Kidney (tissue), 14 donors: Measurements from ENCODE around the gene ERI2. TPM values are rescaled to one million over a fixed set of nuclear protein-coding genes. Genes with fewer than 3 reads are reported as not detected.
"Not testable (repeated sequence)": the region's sequence is repeated elsewhere in the genome, so short reads cannot be mapped to it uniquely, and the experiment has no call there.

Experiments
- DNase-seq, 5 donors: peaks; one replicate each; pipeline ENCODE4 v3.0.0-alpha.2; 2013 to 2020
- FAIRE-seq: peaks from 2 replicates; lab custom pipeline; 2012; peaks lifted over from hg19 to GRCh38; lab: Jason Lieb, UNC
- H3K27ac ChIP-seq, 2 donors: one replicate each; pipeline ENCODE4 v1.7.0; 2013; ENCODE audit warnings: low read depth in 2 of 2, low read length in 2 of 2, inconsistent platforms in 1 of 2
- H3K27me3 ChIP-seq: one replicate; pipeline ENCODE4 v1.7.1; 2013; ENCODE audit warnings: low read length, inconsistent platforms; ENCODE audit not compliant: control insufficient read depth, insufficient read depth
- H3K36me3 ChIP-seq, 3 donors: one replicate each; pipeline versions ENCODE4 v1.7.0 to v1.7.1; 2013; ENCODE audit warnings: low read length in 3 of 3, control low read depth in 1 of 3, inconsistent platforms in 1 of 3; ENCODE audit not compliant: insufficient read depth in 3 of 3, control insufficient read depth in 2 of 3
- H3K4me1 ChIP-seq, 3 donors: one replicate each; pipeline versions ENCODE4 v1.7.0 to v1.7.1; 2013; ENCODE audit warnings: low read length in 3 of 3, inconsistent platforms in 1 of 3, low read depth in 1 of 3; ENCODE audit not compliant: control insufficient read depth in 2 of 3, insufficient read depth in 2 of 3
- H3K4me3 ChIP-seq, 3 donors: one replicate each; pipeline versions ENCODE4 v1.7.0 to v1.8.1; 2013; ENCODE audit warnings: low read length in 3 of 3, control low read depth in 1 of 3, inconsistent platforms in 1 of 3
- H3K9ac ChIP-seq, 3 donors: one replicate each; pipeline versions ENCODE4 v1.7.0 to v1.7.1; 2013; ENCODE audit warnings: low read length in 3 of 3, control low read depth in 1 of 3, inconsistent platforms in 1 of 3
- H3K9me3 ChIP-seq, 3 donors: one replicate each; pipeline versions ENCODE4 v1.7.0 to v1.7.1; 2013; ENCODE audit warnings: low read length in 3 of 3, control low read depth in 1 of 3, inconsistent platforms in 1 of 3; ENCODE audit not compliant: control insufficient read depth in 2 of 3, insufficient read depth in 1 of 3
- CTCF ChIP-seq: IDR thresholded peaks from 3 replicates; pipeline ENCODE4 v1.5.1; 2012; ENCODE audit warnings: mild to moderate bottlenecking, moderate library complexity, borderline replicate concordance; ENCODE audit not compliant: insufficient read depth; ENCODE audit errors: extremely low read depth
- intact Hi-C: fragments of 100-400 bp; cut with DNase I; formaldehyde crosslinking; loops from one replicate; pipeline ENCODE4 v1.11.1; 2022
- polyA plus RNA-seq: library from polyadenylated mRNA; stranded (reverse); fragments of 350-450 nt; fragmentation: Illumina TruSeq; extraction: RNeasy Lipid Tissue Mini Kit (QIAGEN cat#74804); gene quantifications from one replicate; pipeline ENCODE4 v1.2.3, GENCODE V29; 2014; ENCODE audit warnings: low read depth, low replicate concordance; ENCODE audit not compliant: insufficient read depth
- total RNA-seq: library from RNA; stranded (reverse); fragmentation: NEBNext Ultra II Directional; extraction: Animal tissue kit (Norgen Biotek cat#: 25700); gene quantifications from one replicate; pipeline ENCODE4 v1.2.1, GENCODE V29; 2021
- donor health status: control.
- donor health status: control.
- donor health status: control.
- donor health status: control.
- donor health status: control.
- donor health status: DM: yes; HTN: yes; CAD: no.
- donor health status: Normal renal cell carcinoma (clear cell type).

Gene ERI2
- total and polyA plus RNA-seq, 2 donors from 2014 or later: 7.1 to 14.3 TPM

- Histone ChIP-seq H3K27ac (peak overlapping the region; percentile 88 to 92), H3K4me3 (peak overlapping the region in 2 of 3 donors; percentile 13 to 65), H3K4me1 (peaks cover 2 to 25% (median 3%) of the 10 kb centered on the region in 3 donors), H3K9ac (peak overlapping the region in 2 of 3 donors; percentile 10 to 63), H3K27me3 (no peaks in the 10 kb centered on the region), H3K9me3 (no peaks in the 10 kb centered on the region), H3K36me3 (no peaks in the 10 kb centered on the region)
- TF ChIP-seq CTCF: no peak
- DNase-seq (no peak), FAIRE-seq (no peak)
- intact Hi-C loops: no loop called here
Observed at GRCh38 chr16:20762404-20763123, 43.7 kb downstream of the ERI2 start.

GRCh38 chr16:20761175-20761574 lies 45.1 kb downstream of the ERI2 start:
- no peaks in the 10 kb centered on the region for H3K27me3 ChIP-seq
- FAIRE-seq (no peak), DNase-seq (no peak)
- H3K4me3 ChIP-seq: no peak overlapping the region
- H3K9ac ChIP-seq: no peak overlapping the region
- no peak overlapping the region for H3K27ac ChIP-seq
- no peaks in the 10 kb centered on the region for H3K9me3 ChIP-seq
- peaks cover 2 to 24% (median 3%) of the 10 kb centered on the region in 3 donors for H3K4me1 ChIP-seq
- no peaks in the 10 kb centered on the region for H3K36me3 ChIP-seq
- intact Hi-C loops: no loop called here
- no peak for TF ChIP-seq CTCF

- no peak for FAIRE-seq
- H3K27me3 ChIP-seq: no peaks in the 10 kb centered on the region
- peak in 2 of 5 donors; percentile 60 to 79 for DNase-seq
- no peak for TF ChIP-seq CTCF
- intact Hi-C loops: no loop called here
- H3K36me3 ChIP-seq: no peaks in the 10 kb centered on the region
- H3K4me1 ChIP-seq: peaks cover 2 to 24% (median 3%) of the 10 kb centered on the region in 3 donors
- no peaks in the 10 kb centered on the region for H3K9me3 ChIP-seq
- no peak overlapping the region for H3K27ac ChIP-seq
- no peak overlapping the region for H3K9ac ChIP-seq
- H3K4me3 ChIP-seq: peak overlapping the region in 1 of 3 donors; percentile 25
Observed at GRCh38 chr16:20760346-20760745, 45.9 kb downstream of the ERI2 start.

- DNase-seq, H3K9ac ChIP-seq, H3K27me3 ChIP-seq, H3K9me3 ChIP-seq, H3K27ac ChIP-seq, H3K36me3 ChIP-seq, intact Hi-C loops, FAIRE-seq, H3K4me3 ChIP-seq: not testable (repeated sequence)
- H3K4me1 ChIP-seq: peaks cover 0 to 12% (median 3%) of the 10 kb centered on the region in 3 donors
Observed at GRCh38 chr16:20755799-20756198, 50.5 kb downstream of the ERI2 start.
